CD4-positive, alpha-beta T cell treated with Interleukin-4 for 4 hours (primary cell): ENCODE measurements around the gene CFB.
"Not testable (repeated sequence)": the region's sequence is repeated elsewhere in the genome, so short reads cannot be mapped to it uniquely, and the experiment has no call there.

ENCODE experiments used
- DNase-seq: peaks from one replicate; pipeline ENCODE4 v3.0.0-alpha.2; 2020

The CFB gene

GRCh38 chr6:31945507-31946369 is at the start of gene CFB:
TSS of gene CFB (plus strand) at chr6:31946095. CDS start at chr6:31946222, 127 bp downstream.
- DNase-seq, result no peak

GRCh38 chr6:31896493-31896855 is 49.4 kb upstream of the CFB start:
- no peak for DNase-seq

DNA sequence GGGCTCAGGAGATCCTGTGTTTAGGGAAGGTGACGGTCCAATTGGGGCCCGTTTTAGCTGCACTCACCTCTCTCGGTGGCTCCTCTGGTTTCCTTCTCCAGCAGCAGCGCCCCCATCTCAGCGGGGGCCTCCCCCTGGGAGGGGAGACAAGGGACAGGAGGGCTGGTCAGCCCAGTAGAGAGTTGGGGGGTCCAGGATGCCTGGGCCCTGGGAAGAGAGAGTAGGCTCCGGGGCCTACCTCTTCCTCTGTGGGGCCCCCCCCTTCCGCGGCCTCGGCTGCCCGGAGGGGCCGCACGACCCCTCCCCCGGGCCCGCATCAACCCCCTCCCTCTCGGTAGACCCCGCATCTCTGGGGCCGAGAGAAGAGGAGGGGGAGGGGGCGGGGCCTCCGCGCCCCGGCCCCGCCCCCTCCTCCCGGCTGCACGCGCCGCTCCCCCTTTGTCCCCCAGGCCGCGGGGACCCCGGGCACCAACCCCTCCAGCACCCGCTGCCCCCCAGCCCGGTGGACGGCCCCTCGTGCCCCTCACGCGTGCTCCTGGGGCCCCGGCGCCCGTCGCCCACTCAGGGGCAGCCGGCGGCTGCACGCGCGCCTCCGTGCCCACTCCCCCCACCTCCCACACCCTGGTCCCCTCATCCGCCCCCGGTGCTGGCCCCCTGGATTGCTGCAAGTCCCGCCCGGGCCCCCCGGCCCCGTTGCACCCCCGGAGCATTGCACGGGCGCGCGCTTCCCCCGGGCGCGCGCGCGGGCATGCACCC is 48.9 kb upstream of the CFB start:
- no peak for DNase-seq

DNA sequence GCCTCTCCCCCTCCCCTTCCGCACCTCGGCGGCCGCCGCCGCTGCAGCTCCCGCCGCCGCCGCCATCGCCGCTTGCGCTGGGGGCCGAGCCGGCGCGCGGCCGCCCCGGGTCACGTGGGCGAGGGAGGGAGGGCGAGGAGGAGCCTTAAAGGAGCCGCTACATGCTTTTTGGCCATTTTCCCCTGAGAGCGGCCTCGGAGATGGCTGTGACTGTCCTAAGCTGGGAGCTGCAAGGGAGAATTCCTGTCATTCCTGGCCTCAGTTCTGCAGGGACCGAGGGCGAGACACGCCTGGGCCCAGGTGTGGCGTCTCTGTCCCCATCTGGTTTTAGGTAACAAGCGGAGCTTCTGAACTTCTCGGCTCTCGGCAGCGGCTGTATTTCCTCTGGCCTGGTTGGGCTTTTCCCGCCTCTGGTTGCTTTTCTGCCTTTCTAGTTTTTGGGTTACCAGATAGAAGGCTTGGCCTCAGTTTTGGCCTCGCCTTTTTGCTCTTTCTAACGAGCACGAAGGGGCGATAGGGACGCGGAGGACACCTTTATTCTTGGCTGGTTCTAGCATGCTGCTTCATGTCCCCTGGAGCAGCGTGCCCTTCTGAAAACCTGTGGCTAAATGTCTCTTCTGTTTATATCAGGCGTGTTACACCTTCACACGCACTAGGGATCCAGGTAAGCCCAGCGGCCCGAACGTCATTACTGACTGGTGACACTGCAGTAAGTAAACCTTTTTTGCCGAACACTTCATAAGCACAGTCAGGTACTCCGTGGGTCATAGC is 48.1 kb upstream of the CFB start, which contains the start of gene EHMT2:
Gene EHMT2, minus strand, starts transcription at position 87 of the 771 bp plus-strand sequence. Its CDS starts 21 bp downstream, at position 66.
- DNase-seq, result peak; percentile 79

GRCh38 chr6:31898383-31899011 is 47.4 kb upstream of the CFB start:
- DNase-seq, result peak; percentile 55

- DNase-seq, result no peak
Measured at GRCh38 chr6:31899215-31899614, 46.7 kb upstream of the CFB start.

- DNase-seq, result peak; percentile 9
Measured at GRCh38 chr6:31899882-31900722, 45.8 kb upstream of the CFB start.

DNA sequence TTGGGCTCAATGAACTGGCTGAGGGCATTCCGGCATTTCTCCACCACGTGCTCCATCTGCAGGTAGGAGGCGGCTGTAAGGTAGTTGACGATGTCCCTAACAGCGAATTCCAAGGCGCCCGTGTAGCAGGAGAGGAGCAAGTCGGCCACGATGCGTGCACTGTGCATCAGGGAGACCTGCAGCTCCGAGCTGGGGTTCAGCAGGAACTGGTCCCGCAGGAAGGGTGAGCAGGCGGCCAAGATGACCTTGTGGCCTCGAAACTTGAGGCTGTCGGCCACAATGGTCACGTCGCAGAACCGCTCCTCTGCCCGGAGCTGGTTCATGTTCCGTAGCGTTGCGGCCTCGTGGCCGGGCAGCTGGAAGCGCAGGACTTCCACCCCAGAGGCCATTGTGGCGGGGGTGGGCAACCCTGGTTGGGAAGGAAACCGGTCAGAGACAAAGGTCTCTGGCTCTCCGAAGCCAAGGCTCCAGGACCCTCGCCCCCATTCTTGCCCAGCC is 44.9 kb upstream of the CFB start:
- DNase-seq, result no peak

- peak; percentile 65 for DNase-seq
Measured at GRCh38 chr6:31901415-31901952, 44.4 kb upstream of the CFB start.

DNA sequence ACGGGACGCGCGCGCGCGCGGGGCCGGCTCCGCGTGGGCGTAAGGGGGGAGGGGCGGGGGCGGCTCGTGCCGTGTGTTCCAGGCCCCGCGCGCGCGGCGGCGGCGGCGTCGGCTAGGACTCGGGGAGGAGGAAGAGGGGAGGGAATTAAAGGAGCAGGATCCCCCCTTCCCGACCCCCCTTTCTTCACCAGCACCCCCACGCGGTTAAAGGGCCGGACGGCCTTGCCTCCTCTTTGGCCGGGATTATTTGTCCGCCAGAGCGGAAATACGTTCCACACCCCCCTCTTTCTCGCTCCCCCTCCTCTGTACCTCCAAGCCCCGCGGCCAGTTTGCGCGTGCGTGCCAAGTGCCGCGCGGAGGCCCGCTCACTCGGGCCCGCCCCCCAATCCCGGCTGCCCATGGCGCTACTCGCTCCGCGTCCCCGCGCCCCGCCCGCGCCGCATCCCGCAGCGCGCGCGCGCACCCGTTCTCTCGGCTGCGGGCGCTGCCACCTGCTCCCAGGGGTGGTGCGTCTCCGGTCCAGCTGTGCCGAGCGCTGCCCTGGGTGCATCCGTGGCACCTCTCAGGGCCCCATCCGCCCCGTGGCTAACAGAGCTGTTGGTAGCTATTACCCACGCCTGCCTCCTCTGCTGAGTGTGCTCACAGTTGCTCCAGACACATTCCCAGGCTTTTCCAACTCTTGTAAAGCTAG is 43.8 kb upstream of the CFB start, which contains the start of gene ZBTB12:
Gene ZBTB12, minus strand, starts transcription at position 134 of the 691 bp plus-strand sequence. CDS start 781 bp downstream, outside the sequence.
- peak; percentile 87 for DNase-seq

GRCh38 chr6:31903957-31904356 is 41.9 kb upstream of the CFB start:
- DNase-seq, result no peak

DNA sequence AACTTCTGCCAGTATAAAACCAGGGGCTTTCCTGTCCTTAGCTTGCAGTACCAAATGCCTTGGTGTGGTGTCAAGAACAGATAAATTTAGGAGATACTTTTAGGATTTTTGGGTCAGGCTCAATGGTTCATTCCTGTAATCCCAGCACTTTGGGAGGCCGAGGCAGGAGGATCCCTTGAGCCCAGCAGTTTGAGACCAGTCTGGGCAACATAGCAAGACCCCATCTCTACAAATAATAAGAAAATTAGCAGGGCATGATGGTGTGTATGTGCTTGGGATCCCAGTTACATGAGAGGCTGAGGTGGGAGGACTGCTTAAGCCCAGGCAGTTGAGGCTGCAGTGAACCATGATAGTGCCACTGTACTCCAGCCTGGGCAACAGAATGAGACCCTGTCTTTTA is 40.9 kb upstream of the CFB start:
- no peak for DNase-seq

DNA sequence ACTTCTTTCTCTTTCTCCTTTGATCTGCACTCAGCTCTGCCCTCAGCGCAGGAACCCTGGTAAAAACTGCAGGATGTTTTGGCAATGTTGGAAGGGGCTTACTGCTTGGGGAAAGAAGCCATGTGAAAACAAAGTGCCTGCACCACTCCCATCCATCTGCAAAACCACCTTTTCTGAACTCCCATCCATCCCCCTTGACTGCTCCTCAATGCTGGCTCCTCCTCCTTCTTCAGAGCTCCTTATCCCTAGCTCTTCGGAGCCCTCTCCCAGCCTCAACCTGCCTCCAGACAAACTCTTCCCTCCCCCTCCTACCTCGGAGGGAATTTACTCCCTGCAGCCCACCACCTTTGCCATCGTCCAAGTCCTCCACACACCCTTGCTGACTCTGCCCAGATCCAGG is 39.8 kb upstream of the CFB start:
- DNase-seq, result no peak

GRCh38 chr6:31906727-31907126 is 39.2 kb upstream of the CFB start:
- DNase-seq, result not testable (repeated sequence)

GRCh38 chr6:31907158-31907813 is 38.6 kb upstream of the CFB start:
- DNase-seq, result no peak

GRCh38 chr6:31908255-31908654 is 37.6 kb upstream of the CFB start:
- not testable (repeated sequence) for DNase-seq

- DNase-seq, result no peak
Measured at GRCh38 chr6:31908791-31909190, 37.1 kb upstream of the CFB start.

GRCh38 chr6:31909298-31909697 is 36.6 kb upstream of the CFB start:
- not testable (repeated sequence) for DNase-seq

DNA sequence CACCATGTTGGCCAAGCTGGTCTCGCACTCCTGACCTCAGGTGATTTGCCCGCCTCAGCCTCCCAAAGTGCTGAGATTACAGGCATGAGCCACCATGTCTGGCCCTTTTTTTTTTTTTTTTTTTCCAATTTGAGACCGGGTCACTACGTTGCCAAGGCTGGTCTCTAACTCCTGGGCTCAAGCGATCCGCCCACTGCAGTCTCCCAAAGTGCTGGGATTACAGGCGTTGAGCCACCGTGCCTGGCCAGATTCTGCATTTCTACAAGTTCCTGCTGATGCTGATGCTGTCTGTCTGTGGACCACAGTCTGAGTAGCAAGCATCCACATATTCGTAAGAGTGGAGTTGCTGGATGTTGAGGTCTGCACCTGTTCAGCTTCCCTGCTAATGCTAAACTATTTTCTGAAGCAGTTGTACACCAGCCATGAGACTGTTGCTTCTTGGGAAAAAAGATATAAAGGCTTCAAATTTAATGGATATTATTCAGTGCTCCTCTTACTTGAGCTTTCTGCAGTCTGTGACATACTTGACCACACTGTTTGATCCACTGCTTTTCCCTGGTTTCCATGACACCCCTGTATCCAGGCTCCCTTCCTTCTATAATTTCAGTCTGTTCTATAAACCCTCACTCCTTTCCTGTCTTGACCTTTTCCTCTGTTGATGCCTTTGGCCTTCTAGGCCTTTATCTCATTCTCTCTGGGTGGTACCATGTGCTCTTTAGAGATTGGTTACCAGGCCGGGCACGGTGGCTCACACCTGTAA is 33.9 kb upstream of the CFB start:
- no peak for DNase-seq
